Karpas-422 (cell line): ENCODE data around the gene COL15A1. TPM values are rescaled to one million over a fixed set of nuclear protein-coding genes. Genes with fewer than 3 reads are reported as not detected.
A peak's percentile ranks its signal among the peaks of the same experiment; 100 is the strongest.

Experiments used
- DNase-seq: peaks from one replicate; pipeline ENCODE4 v3.0.0-alpha.2; 2015
- H2AFZ ChIP-seq: fragments of 200-600 bp; sonication (generic); 2 replicates; pipeline ENCODE4 v1.6.1; 2014; ENCODE audit warnings: antibody characterized with exemption, low read length, mixed read lengths
- H3K27ac ChIP-seq: fragments of 200-600 bp; sonication (generic); 2 replicates; pipeline ENCODE4 v1.5.1; 2014; ENCODE audit warnings: mild to moderate bottlenecking, low read length, moderate library complexity
- H3K27me3 ChIP-seq: fragments of 200-600 bp; sonication (generic); 2 replicates; pipeline ENCODE4 v1.6.1; 2014; ENCODE audit warnings: low read length, mixed read lengths
- H3K36me3 ChIP-seq: fragments of 200-600 bp; sonication (generic); 2 replicates; pipeline ENCODE4 v1.6.1; 2014; ENCODE audit warnings: low read length, mixed read lengths; ENCODE audit not compliant: insufficient read depth
- H3K4me1 ChIP-seq: fragments of 200-600 bp; sonication (generic); 2 replicates; pipeline ENCODE4 v1.6.1; 2014; ENCODE audit warnings: mild to moderate bottlenecking, low read length, mixed read lengths
- H3K4me2 ChIP-seq: fragments of 200-600 bp; sonication (generic); 2 replicates; pipeline ENCODE4 v1.6.1; 2014; ENCODE audit warnings: low read length, low read depth, mild to moderate bottlenecking; ENCODE audit not compliant: poor library complexity, severe bottlenecking
- H3K4me3 ChIP-seq: fragments of 200-600 bp; sonication (generic); 2 replicates; pipeline ENCODE4 v1.5.1; 2014; ENCODE audit warnings: mild to moderate bottlenecking, antibody characterized with exemption, low read length, mixed read lengths
- H3K79me2 ChIP-seq: fragments of 200-600 bp; sonication (generic); 2 replicates; pipeline ENCODE4 v1.6.1; 2014; ENCODE audit warnings: mild to moderate bottlenecking, low read length, mixed read lengths
- H3K9ac ChIP-seq: fragments of 200-600 bp; sonication (generic); 2 replicates; pipeline ENCODE4 v1.6.0; 2014; ENCODE audit warnings: low read length
- H3K9me2 ChIP-seq: fragments of 200-600 bp; sonication (generic), shearing (Covaris generic); replicated peaks from 2 replicates; pipeline ENCODE4 v1.6.0; 2014; ENCODE audit warnings: mild to moderate bottlenecking, low read length, moderate library complexity; ENCODE audit not compliant: insufficient read depth
- H3K9me3 ChIP-seq: fragments of 300-700, 200-600 bp; sonication (generic); 2 replicates; pipeline ENCODE4 v1.6.1; 2014; ENCODE audit warnings: low read length, mixed read lengths
- H4K20me1 ChIP-seq: fragments of 200-600 bp; sonication (generic); 2 replicates; pipeline ENCODE4 v1.6.1; 2014; ENCODE audit warnings: mild to moderate bottlenecking, antibody characterized with exemption, low read length, low read depth; ENCODE audit not compliant: insufficient read depth
- total RNA-seq: library from RNA; depleted of rRNA; stranded (reverse); fragments of >200 nt; shearing (Covaris generic); gene quantifications from 2 replicates; pipeline ENCODE4 v1.2.3, GENCODE V29; 2014; ENCODE audit warnings: low replicate concordance

The COL15A1 gene
- total RNA-seq, 1 experiment from 2014 or later: 0.93 TPM

DNA sequence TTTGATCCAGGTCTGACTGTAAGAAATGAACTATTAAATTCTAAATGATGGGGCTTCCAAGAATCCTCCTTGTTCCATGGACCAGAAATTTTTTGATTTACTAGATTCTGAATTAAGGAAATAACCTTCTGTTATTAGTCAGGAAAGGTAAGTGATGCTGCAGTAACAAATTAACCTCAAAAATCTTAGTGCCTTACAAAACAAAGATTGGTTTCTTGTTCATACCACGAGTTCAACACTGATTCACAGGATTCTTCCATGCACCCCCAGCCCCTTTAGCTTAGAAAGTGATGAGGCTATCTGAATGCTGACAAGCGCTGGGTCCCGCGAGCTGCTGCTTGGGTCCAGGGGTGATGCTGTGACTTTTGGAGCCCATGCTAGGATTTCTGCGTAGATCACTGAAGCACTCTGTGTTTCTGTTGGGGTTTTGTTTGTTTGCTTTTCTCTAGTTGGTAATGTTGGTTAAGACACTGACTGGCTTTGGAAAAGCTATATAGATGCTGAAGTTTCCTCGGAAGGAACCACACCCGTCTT, 52.3 kb downstream of the COL15A1 start:
- Histone ChIP-seq H3K27me3 (no peaks in the 10 kb centered on the region), H3K36me3 (no peaks in the 10 kb centered on the region), H3K4me2 (no peak overlapping the region), H3K9ac (no peak overlapping the region), H3K9me2 (no peaks in the 10 kb centered on the region), H3K79me2 (no peaks in the 10 kb centered on the region), H3K4me3 (no peak overlapping the region), H4K20me1 (no peaks in the 10 kb centered on the region), H3K4me1 (peaks cover 13% of the 10 kb centered on the region), H3K27ac (no peak overlapping the region), H3K9me3 (no peaks in the 10 kb centered on the region), H2AFZ (no peak overlapping the region)
- no peak for DNase-seq

- no peak for DNase-seq
- H3K4me3 ChIP-seq: no peak overlapping the region
These were observed 53.9 kb downstream of the COL15A1 start for GRCh38 chr9:98997604-98998003.

GRCh38 chr9:98998441-98999151, 54.9 kb downstream of the COL15A1 start:
- H3K4me2 ChIP-seq: no peak overlapping the region
- H3K79me2 ChIP-seq: no peaks in the 10 kb centered on the region
- DNase-seq: peak; percentile 73
- H3K27me3 ChIP-seq: no peaks in the 10 kb centered on the region
- no peak overlapping the region for H3K27ac ChIP-seq
- H3K4me3 ChIP-seq: no peak overlapping the region
- no peaks in the 10 kb centered on the region for H3K9me2 ChIP-seq
- no peak overlapping the region for H3K9ac ChIP-seq
- H3K4me1 ChIP-seq: peaks cover 8% of the 10 kb centered on the region
- no peaks in the 10 kb centered on the region for H3K9me3 ChIP-seq
- H3K36me3 ChIP-seq: no peaks in the 10 kb centered on the region
- H4K20me1 ChIP-seq: no peaks in the 10 kb centered on the region
- H2AFZ ChIP-seq: no peak overlapping the region

More at GRCh38 chr9:98997604-98998003, 53.9 kb downstream of the COL15A1 start:
- Histone ChIP-seq H4K20me1 (no peaks in the 10 kb centered on the region), H3K4me2 (no peak overlapping the region), H3K27ac (no peak overlapping the region), H3K79me2 (no peaks in the 10 kb centered on the region), H3K4me1 (peaks cover 13% of the 10 kb centered on the region), H3K27me3 (no peaks in the 10 kb centered on the region), H3K9ac (no peak overlapping the region), H3K9me3 (no peaks in the 10 kb centered on the region), H3K36me3 (no peaks in the 10 kb centered on the region), H2AFZ (no peak overlapping the region), H3K9me2 (no peaks in the 10 kb centered on the region)

GRCh38 chr9:98999152-98999525, 55.4 kb downstream of the COL15A1 start:
- no peaks in the 10 kb centered on the region for H3K36me3 ChIP-seq
- H3K9ac ChIP-seq: no peak overlapping the region
- H3K27ac ChIP-seq: no peak overlapping the region
- H3K9me3 ChIP-seq: no peaks in the 10 kb centered on the region
- H3K79me2 ChIP-seq: no peaks in the 10 kb centered on the region
- no peak for DNase-seq
- H3K4me3 ChIP-seq: no peak overlapping the region
- no peaks in the 10 kb centered on the region for H4K20me1 ChIP-seq
- H3K4me1 ChIP-seq: peaks cover 8% of the 10 kb centered on the region
- H3K4me2 ChIP-seq: no peak overlapping the region
- H3K27me3 ChIP-seq: no peaks in the 10 kb centered on the region
- no peaks in the 10 kb centered on the region for H3K9me2 ChIP-seq
- no peak overlapping the region for H2AFZ ChIP-seq

DNA sequence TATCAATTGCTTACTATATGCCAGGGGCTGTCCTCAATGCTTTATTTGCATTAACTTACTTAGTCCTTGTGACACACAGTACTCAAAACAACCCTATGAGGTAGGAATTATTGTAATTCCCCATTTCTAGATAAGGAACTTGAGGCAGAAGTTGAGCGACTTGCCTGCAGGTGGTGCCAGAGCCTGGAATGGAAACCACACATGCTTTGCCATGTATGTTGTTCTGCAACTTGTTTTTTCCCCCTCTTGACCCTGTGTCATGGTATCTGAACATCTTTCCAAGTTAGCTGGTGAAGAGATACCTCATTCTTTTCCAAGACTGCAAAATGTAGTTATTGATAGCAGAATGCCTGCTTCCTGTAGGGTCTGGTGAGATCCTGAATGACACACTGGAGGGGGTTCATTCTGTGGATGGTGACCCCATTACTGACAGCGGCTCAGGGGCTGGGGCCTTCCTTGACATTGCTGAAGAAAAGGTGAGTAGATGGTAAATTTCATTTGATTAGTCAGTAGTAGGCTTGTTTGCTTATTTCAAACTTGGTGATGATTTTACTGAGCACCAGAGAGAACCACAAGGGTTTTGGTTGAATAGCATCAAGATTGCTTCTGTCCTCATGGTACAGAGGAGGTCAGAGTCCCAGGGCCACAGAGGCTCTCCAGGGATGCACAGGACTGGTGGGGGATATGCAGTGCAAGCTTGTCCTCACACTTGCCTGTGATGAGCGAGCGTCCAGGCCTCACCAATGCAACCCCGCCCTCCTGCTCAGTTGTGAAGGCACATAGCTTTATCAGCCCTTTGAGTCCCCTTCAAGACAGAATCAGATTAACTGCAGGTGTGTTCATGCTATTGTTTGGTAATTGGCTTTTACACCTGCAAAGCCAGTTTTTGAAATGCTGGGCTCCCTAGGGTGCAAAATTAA, 57.0 kb downstream of the COL15A1 start:
- Histone ChIP-seq H3K27me3 (no peaks in the 10 kb centered on the region), H3K9me3 (no peaks in the 10 kb centered on the region), H3K9ac (no peak overlapping the region), H4K20me1 (no peaks in the 10 kb centered on the region), H3K36me3 (no peaks in the 10 kb centered on the region), H3K9me2 (no peaks in the 10 kb centered on the region), H3K4me3 (no peak overlapping the region), H3K27ac (no peak overlapping the region), H3K4me1 (peaks cover 8% of the 10 kb centered on the region), H3K4me2 (no peak overlapping the region), H3K79me2 (no peaks in the 10 kb centered on the region), H2AFZ (no peak overlapping the region)
- DNase-seq: peak; percentile 85

DNA sequence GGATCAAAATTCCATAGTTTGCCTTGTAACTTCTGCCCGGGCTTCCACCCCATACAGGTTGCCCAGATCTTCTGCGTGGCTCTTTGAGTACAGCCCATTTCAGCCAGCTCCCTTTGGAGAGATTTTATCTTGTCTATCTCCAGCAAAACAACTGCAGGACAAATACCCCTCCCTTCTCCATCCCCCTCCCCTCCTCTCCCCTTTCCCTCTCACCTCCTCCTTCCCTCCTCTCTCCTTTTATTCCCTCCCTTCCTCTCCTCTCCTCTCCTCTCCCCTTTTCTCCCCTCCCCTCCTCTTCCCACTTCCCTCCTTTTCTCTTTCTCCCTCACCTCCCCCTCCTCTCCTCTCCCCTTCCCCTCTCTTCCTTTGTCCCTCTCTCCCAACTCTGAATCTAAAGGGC, 58.2 kb downstream of the COL15A1 start:
- H3K27me3 ChIP-seq: no peaks in the 10 kb centered on the region
- H3K27ac ChIP-seq: no peak overlapping the region
- no peaks in the 10 kb centered on the region for H3K79me2 ChIP-seq

GRCh38 chr9:99002706-99003105, 59.0 kb downstream of the COL15A1 start:
- H3K9ac ChIP-seq: no peak overlapping the region
- no peak overlapping the region for H3K4me2 ChIP-seq
- DNase-seq: no peak
- H4K20me1 ChIP-seq: no peaks in the 10 kb centered on the region
- H3K27me3 ChIP-seq: no peaks in the 10 kb centered on the region
- no peaks in the 10 kb centered on the region for H3K9me2 ChIP-seq
- no peak overlapping the region for H3K27ac ChIP-seq
- no peaks in the 10 kb centered on the region for H3K9me3 ChIP-seq
- no peaks in the 10 kb centered on the region for H3K36me3 ChIP-seq
- no peak overlapping the region for H2AFZ ChIP-seq
- no peaks in the 10 kb centered on the region for H3K79me2 ChIP-seq
- H3K4me1 ChIP-seq: peaks cover 8% of the 10 kb centered on the region
- no peak overlapping the region for H3K4me3 ChIP-seq

More for the DNA sequence above, 58.2 kb downstream of the COL15A1 start:
- H3K9me3 ChIP-seq: no peaks in the 10 kb centered on the region
- H2AFZ ChIP-seq: no peak overlapping the region
- H3K4me3 ChIP-seq: no peak overlapping the region
- no peaks in the 10 kb centered on the region for H3K36me3 ChIP-seq
- H3K9ac ChIP-seq: no peak overlapping the region
- no peak overlapping the region for H3K4me2 ChIP-seq
- H3K4me1 ChIP-seq: peaks cover 8% of the 10 kb centered on the region
- H3K9me2 ChIP-seq: no peaks in the 10 kb centered on the region
- no peaks in the 10 kb centered on the region for H4K20me1 ChIP-seq
- no peak for DNase-seq

DNA sequence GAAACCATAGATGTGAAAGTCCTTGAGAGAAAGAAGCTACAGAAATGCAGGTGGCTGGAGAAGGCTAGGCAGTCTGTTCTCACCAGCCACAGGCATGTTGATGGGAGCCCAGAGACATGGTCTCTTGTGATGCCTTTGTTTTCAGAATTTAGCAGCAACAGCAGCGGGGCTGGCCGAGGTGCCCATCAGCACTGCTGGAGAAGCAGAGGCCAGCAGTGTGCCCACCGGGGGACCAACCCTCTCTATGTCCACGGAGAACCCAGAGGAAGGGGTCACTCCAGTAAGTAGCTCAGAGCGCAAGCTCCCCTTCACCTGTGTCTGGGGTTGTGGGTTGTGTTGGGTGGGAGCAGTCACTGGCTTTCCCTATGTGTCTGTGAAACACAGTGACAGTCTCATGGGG, 59.6 kb downstream of the COL15A1 start:
- Histone ChIP-seq H3K27ac (no peak overlapping the region), H3K27me3 (no peaks in the 10 kb centered on the region), H3K79me2 (no peaks in the 10 kb centered on the region), H3K4me1 (peaks cover 4% of the 10 kb centered on the region), H3K4me3 (no peak overlapping the region), H3K9me3 (no peaks in the 10 kb centered on the region), H3K9ac (no peak overlapping the region), H3K4me2 (no peak overlapping the region), H2AFZ (no peak overlapping the region), H4K20me1 (no peaks in the 10 kb centered on the region), H3K36me3 (no peaks in the 10 kb centered on the region), H3K9me2 (no peaks in the 10 kb centered on the region)
- no peak for DNase-seq
